Dendritic cell treated with granulocyte-macrophage colony-stimulating factor and Interleukin-4, amounts not matched to agents 40 ng/mL and 50 ng/mL, for 4 days (primary cell): ENCODE measurements around the gene FSTL4.

Experiments
- H3K27ac Mint-ChIP-seq: one replicate; pipeline ENCODE4 v1.8.0; 2022; ENCODE audit warnings: mild to moderate bottlenecking, mixed read lengths
- H3K27me3 Mint-ChIP-seq: one replicate; pipeline ENCODE4 v1.8.0; 2022; ENCODE audit warnings: mild to moderate bottlenecking, mixed read lengths
- H3K36me3 Mint-ChIP-seq: one replicate; pipeline ENCODE4 v1.8.0; 2022; ENCODE audit warnings: low read depth, mixed read lengths
- H3K4me1 Mint-ChIP-seq: one replicate; pipeline ENCODE4 v1.8.0; 2022; ENCODE audit warnings: low read depth, mixed read lengths
- H3K4me3 Mint-ChIP-seq: one replicate; pipeline ENCODE4 v1.8.0; 2022; ENCODE audit warnings: mild to moderate bottlenecking, moderate library complexity, mixed read lengths
- H3K9me3 Mint-ChIP-seq: one replicate; pipeline ENCODE4 v1.8.0; 2022; ENCODE audit warnings: mixed read lengths
- intact Hi-C: fragments of 100-400 bp; cut with micrococcal nuclease; formaldehyde crosslinking; loops from one replicate; pipeline ENCODE4 v1.15.0; 2022

FSTL4 gene

DNA sequence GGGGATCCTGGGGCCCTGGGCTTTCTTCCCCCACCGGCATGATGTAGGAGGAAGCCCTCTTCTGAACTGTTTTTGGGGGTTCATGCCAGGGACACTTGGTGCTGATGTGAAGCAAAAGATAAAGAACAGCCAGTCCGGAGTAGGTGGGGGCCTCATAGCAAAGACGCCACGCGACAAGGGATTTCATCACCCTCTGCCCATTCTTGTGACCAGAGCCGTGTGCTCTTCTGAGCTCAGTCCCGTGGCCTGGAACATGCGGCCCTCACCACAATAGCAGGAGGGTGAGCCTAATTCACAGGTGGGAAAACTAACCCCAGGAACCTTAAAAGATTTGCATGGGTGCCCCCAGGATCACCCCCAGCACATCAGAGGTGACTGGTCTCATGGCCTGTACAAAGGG is 334.6 kb downstream of the FSTL4 start:
- Mint-ChIP-seq H3K27ac (no peak overlapping the region), H3K4me3 (no peak overlapping the region), H3K36me3 (no peaks in the 10 kb centered on the region), H3K9me3 (no peaks in the 10 kb centered on the region), H3K27me3 (peaks cover 2% of the 10 kb centered on the region), H3K4me1 (no peaks in the 10 kb centered on the region)
- intact Hi-C loops, result no loop called here

DNA sequence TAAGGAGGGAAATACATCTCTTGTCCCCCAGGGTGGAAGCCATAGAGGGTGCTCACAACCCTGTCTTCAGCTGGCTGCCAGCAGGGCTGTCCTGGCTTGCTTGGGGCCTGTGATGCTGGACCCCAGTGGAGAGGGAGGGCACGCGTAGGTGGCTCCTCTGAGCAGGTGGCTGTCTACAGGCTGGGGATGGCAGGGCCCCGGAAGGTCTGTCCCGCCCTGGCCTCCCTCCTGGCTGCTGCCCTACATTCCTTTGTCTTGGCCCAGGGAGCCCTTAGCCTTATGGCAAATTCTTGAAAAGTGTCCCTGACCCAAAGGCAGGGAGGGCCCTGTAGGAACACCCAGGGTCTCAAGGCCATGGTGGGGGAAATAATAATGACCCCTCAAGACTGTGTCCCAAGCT is 336.2 kb downstream of the FSTL4 start:
- Mint-ChIP-seq H3K4me1 (no peaks in the 10 kb centered on the region), H3K27ac (no peak overlapping the region), H3K4me3 (no peak overlapping the region), H3K9me3 (no peaks in the 10 kb centered on the region), H3K36me3 (no peaks in the 10 kb centered on the region), H3K27me3 (peaks cover 2% of the 10 kb centered on the region)
- intact Hi-C loops, result no loop called here

DNA sequence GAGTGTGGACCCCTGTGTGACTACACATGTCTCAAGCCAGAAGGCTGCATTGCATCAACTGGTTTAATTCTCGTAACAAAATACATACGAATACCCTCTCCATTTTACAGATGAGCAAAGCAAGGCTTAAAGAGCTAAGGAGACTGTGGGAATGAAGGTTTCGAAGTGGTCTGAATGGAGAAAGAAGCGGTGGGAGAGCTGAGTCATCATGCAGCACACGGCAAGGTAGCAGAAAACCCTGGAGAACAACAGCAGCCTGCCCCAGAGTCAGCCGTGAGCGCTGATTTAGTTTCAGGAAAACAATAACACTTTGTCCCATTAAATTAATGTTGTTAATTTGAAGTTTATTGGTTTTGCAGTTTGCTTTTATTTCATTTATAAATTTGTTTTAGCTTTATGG is 336.7 kb downstream of the FSTL4 start:
- Mint-ChIP-seq H3K4me3 (no peak overlapping the region), H3K9me3 (no peaks in the 10 kb centered on the region), H3K4me1 (no peaks in the 10 kb centered on the region), H3K36me3 (no peaks in the 10 kb centered on the region), H3K27ac (no peak overlapping the region), H3K27me3 (peaks cover 2% of the 10 kb centered on the region)
- intact Hi-C loops, result no loop called here

DNA sequence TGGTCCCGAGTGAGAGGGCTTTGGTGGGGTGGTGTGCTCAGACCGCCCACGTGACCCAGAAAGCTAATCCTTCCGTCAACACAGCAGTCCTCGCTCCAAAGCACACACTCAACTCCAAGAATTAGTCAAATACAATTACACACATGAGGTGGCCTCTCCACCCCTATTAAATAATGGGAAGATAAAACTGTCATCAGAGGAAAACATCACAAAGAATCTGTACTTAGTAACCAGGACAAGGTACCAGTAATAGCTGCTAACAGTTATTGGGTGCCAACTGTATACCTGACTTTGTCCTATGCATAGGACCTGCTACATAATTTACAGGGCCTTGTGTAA is 337.8 kb downstream of the FSTL4 start:
- Mint-ChIP-seq H3K4me1 (no peaks in the 10 kb centered on the region), H3K36me3 (no peaks in the 10 kb centered on the region), H3K27me3 (peaks cover 2% of the 10 kb centered on the region), H3K9me3 (no peaks in the 10 kb centered on the region), H3K27ac (no peak overlapping the region), H3K4me3 (no peak overlapping the region)
- intact Hi-C loops, result no loop called here

DNA sequence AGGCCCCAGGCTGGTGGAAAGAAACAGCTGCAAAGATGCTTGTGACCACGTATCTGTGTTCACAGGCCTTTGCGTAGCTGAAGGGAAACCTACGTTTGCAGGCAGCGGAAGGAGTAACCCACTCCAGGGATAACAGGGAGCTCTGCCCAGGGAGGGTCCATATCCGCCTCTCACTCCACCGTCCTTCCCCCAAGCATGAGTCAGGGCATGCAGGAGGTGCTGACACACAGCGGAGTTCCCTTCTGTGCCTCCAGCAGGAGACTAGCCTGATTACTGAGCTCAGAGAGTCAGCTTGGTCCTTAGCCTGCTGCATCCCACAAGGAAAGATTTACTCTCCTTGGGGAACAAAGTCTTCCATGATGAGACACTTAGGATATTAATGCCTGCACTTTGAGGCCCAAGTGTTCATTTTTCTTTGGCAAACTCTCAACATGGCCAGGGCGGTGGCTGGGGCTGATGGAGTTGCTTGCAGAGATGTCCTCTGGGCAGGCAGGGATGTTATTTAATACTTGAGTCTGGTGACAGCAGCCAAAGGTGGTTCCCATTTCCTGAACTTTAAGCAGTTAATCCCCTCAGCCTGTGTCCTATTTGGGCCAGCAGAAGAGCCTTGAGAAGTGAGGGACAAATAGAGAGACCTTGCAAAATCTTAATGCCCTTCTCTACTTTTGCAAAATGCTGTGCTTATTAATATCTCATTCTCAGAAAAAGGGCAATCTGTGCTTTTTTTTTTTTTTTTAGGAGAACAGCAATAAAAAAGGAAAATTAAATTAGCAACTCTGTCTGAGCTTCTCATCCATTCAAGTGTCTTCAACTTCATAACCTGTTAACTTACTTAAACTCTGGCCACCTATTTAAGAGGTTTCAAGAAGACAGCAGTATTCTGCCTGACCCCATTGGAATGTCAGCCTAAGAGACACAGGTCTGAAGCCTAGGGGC is 338.4 kb downstream of the FSTL4 start:
- Mint-ChIP-seq H3K9me3 (no peaks in the 10 kb centered on the region), H3K36me3 (no peaks in the 10 kb centered on the region), H3K27ac (no peak overlapping the region), H3K27me3 (peaks cover 2% of the 10 kb centered on the region), H3K4me3 (no peak overlapping the region), H3K4me1 (no peaks in the 10 kb centered on the region)
- intact Hi-C loops, result no loop called here

DNA sequence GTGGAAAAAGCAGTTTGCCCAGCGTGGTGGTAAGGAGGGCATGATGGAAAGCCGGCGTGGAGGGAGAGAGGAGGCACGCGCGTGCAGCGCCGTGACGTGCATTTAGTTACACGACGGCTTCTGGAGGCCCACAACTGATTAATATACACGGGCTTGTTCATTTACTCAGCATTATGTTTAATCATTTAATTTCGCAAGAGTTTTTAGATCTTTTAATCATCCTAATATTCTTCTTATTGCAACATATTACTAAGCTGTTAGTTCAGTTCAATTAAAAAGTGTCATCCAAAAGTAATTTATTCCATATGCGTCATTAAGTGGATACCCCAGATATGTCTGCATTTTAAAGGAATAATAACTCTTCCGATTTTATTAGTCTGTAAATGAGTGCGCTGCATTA is 340.0 kb downstream of the FSTL4 start:
- intact Hi-C loops, result no loop called here
- no peak overlapping the region for H3K4me3 Mint-ChIP-seq
- no peak overlapping the region for H3K27ac Mint-ChIP-seq
- no peaks in the 10 kb centered on the region for H3K36me3 Mint-ChIP-seq
- H3K4me1 Mint-ChIP-seq, result peaks cover 4% of the 10 kb centered on the region
- H3K27me3 Mint-ChIP-seq, result peaks cover 2% of the 10 kb centered on the region
- H3K9me3 Mint-ChIP-seq, result no peaks in the 10 kb centered on the region

DNA sequence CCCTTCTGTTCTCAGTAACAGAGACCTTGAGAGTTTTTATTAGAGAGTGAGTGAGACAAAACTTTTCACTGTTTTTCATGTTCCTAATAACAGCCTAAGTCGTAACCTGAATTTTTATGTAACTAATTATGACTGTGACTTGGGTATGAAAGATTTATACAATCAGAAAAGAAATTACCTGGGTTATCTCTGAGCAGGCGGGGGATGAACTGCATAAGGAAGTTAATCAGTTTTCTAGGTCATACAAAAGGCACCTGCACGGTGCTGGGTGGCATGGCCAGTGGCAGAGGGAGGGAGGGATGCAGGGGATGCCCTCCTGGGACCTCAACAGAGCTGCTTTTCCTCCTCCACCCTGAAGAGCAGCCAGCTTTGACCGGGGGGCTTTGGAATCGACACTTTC is 340.7 kb downstream of the FSTL4 start:
- peaks cover 4% of the 10 kb centered on the region for H3K4me1 Mint-ChIP-seq
- H3K4me3 Mint-ChIP-seq, result no peak overlapping the region
- intact Hi-C loops, result no loop called here
- H3K27ac Mint-ChIP-seq, result no peak overlapping the region
- H3K9me3 Mint-ChIP-seq, result no peaks in the 10 kb centered on the region
- peaks cover 2% of the 10 kb centered on the region for H3K27me3 Mint-ChIP-seq
- H3K36me3 Mint-ChIP-seq, result no peaks in the 10 kb centered on the region

DNA sequence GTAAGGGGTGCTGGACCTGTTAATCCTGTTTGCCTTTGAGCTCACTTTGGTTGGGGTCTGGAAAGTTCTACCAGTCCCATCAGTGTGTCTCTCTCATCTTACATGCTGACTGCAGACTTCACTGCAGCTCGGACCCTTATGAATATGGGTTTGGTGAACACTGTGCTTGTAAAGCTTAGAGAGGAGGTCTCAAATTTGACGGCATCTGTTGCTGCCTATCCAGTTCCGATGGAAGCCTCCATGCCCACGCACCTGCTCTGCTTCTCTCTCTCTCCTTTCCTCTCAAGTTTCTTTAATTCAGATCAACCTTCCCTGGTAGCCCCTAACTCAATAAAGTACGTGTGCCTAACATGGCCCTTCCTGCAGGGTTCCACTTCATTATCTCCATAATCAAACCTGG is 342.6 kb downstream of the FSTL4 start:
- H3K9me3 Mint-ChIP-seq, result no peaks in the 10 kb centered on the region
- H3K4me3 Mint-ChIP-seq, result no peak overlapping the region
- H3K27ac Mint-ChIP-seq, result no peak overlapping the region
- intact Hi-C loops, result no loop called here
- no peaks in the 10 kb centered on the region for H3K27me3 Mint-ChIP-seq
- no peaks in the 10 kb centered on the region for H3K36me3 Mint-ChIP-seq
- peaks cover 4% of the 10 kb centered on the region for H3K4me1 Mint-ChIP-seq

DNA sequence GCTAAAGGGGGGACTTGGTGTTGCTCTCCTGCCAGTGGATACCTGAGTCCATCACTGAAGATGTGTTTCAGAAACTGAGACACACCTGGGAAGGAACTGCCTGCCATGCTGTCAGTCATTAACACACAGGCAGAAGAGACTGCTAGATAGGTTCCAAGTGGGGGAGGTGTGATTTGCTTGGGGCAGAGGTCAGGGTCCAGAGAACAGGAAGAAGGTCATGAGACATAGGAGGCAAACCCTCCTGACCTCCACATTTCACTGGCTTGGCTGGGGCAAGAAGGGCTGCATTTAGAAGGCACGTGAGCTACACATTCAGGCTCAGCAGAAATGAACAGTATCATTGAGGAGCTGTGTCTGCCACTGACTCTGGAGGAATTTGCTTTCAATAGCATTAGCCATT is 344.7 kb downstream of the FSTL4 start:
- H3K4me1 Mint-ChIP-seq, result peaks cover 4% of the 10 kb centered on the region
- H3K4me3 Mint-ChIP-seq, result no peak overlapping the region
- H3K36me3 Mint-ChIP-seq, result no peaks in the 10 kb centered on the region
- no peaks in the 10 kb centered on the region for H3K27me3 Mint-ChIP-seq
- H3K9me3 Mint-ChIP-seq, result no peaks in the 10 kb centered on the region
- intact Hi-C loops, result no loop called here
- no peak overlapping the region for H3K27ac Mint-ChIP-seq

DNA sequence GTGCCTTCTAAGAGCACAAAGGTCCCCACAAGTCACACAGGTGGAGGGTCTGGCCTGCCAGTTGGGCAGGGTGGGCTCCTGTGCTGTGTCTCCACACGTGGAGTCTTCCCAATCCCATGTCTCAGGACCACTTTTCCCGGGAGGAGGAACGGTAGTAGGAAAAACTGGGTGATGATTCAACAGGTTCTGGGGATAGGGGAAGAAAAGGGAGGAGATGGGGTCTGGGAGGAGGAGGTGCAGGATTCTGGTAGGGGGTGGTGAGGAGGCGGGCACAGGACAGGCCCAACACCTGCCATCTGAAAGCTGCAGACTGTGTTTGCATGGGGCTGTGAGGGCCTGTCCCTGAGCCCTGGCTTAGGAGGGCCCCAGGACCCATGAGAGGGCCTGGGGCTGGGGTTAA is 345.4 kb downstream of the FSTL4 start:
- Mint-ChIP-seq H3K4me3 (no peak overlapping the region), H3K27me3 (no peaks in the 10 kb centered on the region), H3K4me1 (peaks cover 4% of the 10 kb centered on the region), H3K27ac (no peak overlapping the region), H3K9me3 (no peaks in the 10 kb centered on the region), H3K36me3 (no peaks in the 10 kb centered on the region)
- intact Hi-C loops, result no loop called here

DNA sequence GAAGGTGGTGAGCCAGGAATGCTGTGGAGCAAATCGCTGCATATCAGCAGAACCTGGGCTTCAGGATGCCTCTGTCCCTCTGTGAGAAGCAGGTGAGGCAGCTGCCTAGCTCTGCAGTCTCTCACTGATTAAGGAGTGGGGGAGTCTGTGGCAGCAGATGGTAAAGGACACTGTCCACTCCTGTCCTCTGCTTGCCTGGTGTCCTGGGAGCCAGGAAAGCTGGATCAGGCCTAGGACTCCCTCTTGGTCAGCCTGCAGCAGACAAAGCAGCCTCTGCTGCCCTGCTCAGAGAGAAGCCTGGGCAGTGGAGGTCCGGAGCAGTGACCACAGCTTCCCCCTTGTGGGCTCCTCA is 345.8 kb downstream of the FSTL4 start:
- Mint-ChIP-seq H3K4me1 (peaks cover 4% of the 10 kb centered on the region), H3K9me3 (no peaks in the 10 kb centered on the region), H3K36me3 (no peaks in the 10 kb centered on the region), H3K27ac (no peak overlapping the region), H3K27me3 (no peaks in the 10 kb centered on the region), H3K4me3 (no peak overlapping the region)
- intact Hi-C loops, result no loop called here

DNA sequence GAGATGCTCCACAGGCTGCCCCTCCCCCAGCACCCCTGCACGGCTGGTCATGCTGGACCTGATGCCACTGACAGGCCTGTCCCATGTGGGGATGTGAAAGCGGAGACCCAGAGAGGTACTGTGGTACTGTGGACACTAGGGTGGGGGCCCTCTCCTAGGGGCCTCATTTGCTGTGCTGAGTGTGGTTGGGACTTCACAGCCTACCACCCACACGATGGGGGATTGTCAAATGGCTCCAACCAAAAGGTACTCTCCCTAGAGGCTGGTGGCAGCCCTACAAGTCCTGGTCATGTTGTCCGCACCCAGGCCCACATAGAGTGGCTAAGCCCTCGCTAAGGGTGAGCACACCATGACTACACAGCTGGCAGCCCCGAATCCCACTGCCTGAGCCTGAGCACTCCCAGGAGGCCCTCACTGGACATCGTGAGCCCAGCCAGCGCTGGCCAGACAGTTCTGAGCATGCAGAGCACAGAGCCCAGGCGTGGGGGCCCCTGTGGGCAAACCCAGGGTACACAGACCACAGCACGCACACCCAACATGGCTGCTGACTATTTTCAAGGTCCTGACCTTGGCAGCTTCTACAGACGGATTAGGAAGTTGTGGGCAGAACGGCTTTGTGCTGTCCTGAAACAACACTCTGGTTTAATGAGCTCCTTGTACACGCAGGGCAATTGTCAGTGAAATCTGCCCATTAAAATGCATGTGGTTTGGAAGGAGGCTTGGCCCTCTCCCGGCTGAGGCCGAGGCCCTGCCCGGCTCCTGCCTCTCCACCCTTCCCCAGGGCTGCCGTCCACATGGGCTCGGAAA is 346.4 kb downstream of the FSTL4 start:
- Mint-ChIP-seq H3K4me1 (peaks cover 4% of the 10 kb centered on the region), H3K4me3 (no peak overlapping the region), H3K9me3 (no peaks in the 10 kb centered on the region), H3K27ac (no peak overlapping the region), H3K36me3 (no peaks in the 10 kb centered on the region), H3K27me3 (no peaks in the 10 kb centered on the region)
- intact Hi-C loops, result no loop called here

DNA sequence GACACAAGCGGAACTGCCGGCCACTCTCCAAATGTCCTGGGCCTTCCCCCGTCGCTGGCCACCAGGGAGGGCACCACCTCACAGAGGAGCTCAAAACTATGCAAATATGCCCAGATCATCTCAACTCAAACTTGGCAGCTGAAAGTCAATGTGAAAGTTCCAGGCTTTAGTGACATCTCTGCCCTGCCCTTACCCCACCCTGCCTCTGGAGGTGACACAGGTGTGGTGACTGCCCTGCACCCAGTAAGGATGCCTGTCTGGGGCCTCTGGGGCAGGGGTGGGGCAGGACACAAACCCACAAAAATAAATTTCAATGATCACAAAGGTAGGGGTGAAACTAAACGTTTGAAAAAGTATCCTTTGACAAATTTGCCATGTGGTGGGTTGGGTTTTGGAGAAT is 347.1 kb downstream of the FSTL4 start:
- intact Hi-C loops, result no loop called here
- Mint-ChIP-seq H3K27me3 (no peaks in the 10 kb centered on the region), H3K27ac (no peak overlapping the region)

DNA sequence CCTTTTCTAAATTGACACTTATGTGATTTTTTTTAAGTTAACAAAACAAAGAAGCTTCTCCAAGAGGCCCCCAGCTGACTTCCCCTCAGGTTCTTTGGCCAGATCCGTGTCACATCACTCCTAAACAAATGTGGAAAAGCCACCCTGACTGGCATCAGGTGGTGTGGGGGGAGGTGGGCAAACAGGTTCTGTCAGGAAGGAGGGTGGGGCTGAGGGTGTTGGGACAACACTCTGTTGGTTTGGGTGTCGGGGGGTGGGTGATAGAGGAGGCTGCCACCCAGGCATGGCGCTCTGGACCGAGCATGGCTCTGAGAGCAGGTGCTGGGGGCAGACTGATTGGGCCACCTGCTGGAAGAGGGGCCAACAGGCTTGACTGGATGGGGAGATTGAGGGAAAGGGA is 349.7 kb downstream of the FSTL4 start:
- Mint-ChIP-seq H3K9me3 (no peaks in the 10 kb centered on the region), H3K4me1 (peaks cover 3% of the 10 kb centered on the region), H3K27me3 (peaks cover 3% of the 10 kb centered on the region), H3K27ac (no peak overlapping the region), H3K36me3 (no peaks in the 10 kb centered on the region), H3K4me3 (no peak overlapping the region)
- intact Hi-C loops, result no loop called here

More for the DNA sequence above, 347.1 kb downstream of the FSTL4 start:
- H3K4me1 Mint-ChIP-seq, result peaks cover 4% of the 10 kb centered on the region
- no peak overlapping the region for H3K4me3 Mint-ChIP-seq
- no peaks in the 10 kb centered on the region for H3K9me3 Mint-ChIP-seq
- H3K36me3 Mint-ChIP-seq, result no peaks in the 10 kb centered on the region
